Measurements from ENCODE around the gene TRPC1.
"Not testable (repeated sequence)": the region's sequence is repeated elsewhere in the genome, so short reads cannot be mapped to it uniquely, and the experiment has no call there.

DNA sequence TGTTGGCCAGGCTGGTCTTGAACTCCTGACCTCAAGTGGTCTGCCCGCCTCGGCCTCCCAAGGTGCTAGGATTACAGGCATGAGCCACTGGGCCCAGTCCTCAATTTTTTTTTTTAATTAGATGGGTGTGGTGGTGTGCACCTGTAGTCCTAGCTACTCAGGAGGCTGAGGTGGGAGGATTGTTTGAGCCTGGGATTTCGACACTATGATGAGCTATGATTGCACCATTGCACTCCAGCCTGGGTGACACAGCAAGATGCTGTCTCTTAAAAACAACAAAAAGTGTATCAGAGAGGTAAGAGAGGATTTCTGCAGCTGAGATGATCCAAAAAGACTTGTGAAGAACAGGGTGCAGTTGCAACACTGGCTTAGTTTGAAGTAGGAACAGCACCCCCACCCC, 9.0 kb upstream of the TRPC1 start:
- TF ChIP-seq CTCF (IDR thresholded peaks at IDR 0.05; ENCODE audit: insufficient read depth, low read length, poor library complexity, severe bottlenecking); EZH2phosphoT487 (conservative IDR thresholded peaks at IDR 0.05; ENCODE audit: low read length): not testable (repeated sequence)
